GM12878 (cell line): ENCODE results near the gene CASQ1. TPM values are rescaled to one million over a fixed set of nuclear protein-coding genes. Genes with fewer than 3 reads are reported as not detected.

ENCODE experiments used
- ATAC-seq: fragments of 200-7000 bp; cut with Tn5 transposase; 3 replicates; pipeline ENCODE4 v1.9.1; 2020; ENCODE audit warnings: mild to moderate bottlenecking, moderate library complexity
- BruUV-seq: library from RNA; stranded (reverse); fragments of 400-500 nt; replicated peaks from 2 replicates; lab custom pipeline; 2021; lab: Mats Ljungman, UMichigan
- CTCF ChIA-PET: fragments of 300-600 bp; sonication (Branson Sonifier 250); formaldehyde crosslinking; extraction: SDS; loops from one replicate; lab custom pipeline; 2021; ENCODE audit warnings: inconsistent platforms; lab: Yijun Ruan, JAX
- POLR2A ChIA-PET: fragments of 350-600 bp; formaldehyde crosslinking; extraction: SDS; loops from one replicate; lab custom pipeline; 2021; ENCODE audit warnings: inconsistent platforms; lab: Charles Lee
- RAD21 ChIA-PET: fragments of 300-600 bp; sonication (Branson Sonifier 250); formaldehyde crosslinking; loops from one replicate; lab custom pipeline; 2023; ENCODE audit warnings: antibody characterized with exemption; ENCODE audit not compliant: unreplicated experiment; lab: Charles Lee
- SMC1A ChIA-PET: fragments of 300-600 bp; sonication (Branson Sonifier 250); formaldehyde crosslinking; loops from one replicate; lab custom pipeline; 2023; ENCODE audit not compliant: unreplicated experiment, uncharacterized antibody; lab: Charles Lee
- DNase-seq: peaks from one replicate; pipeline ENCODE4 v3.0.0-alpha.2; 2011; ENCODE audit warnings: low read depth, low spot score
- FAIRE-seq: peaks from 3 replicates; lab custom pipeline; 2011; peaks lifted over from hg19 to GRCh38; lab: Jason Lieb, UNC
- H2AFZ ChIP-seq: 2 replicates; pipeline ENCODE4 v1.6.0; 2011; ENCODE audit warnings: low read depth, low read length, control low read depth; ENCODE audit not compliant: control insufficient read depth
- H3K27ac ChIP-seq: 2 replicates; pipeline ENCODE4 v1.5.1; 2011; ENCODE audit warnings: control low read depth; ENCODE audit not compliant: control insufficient read depth, insufficient read depth
- H3K27me3 ChIP-seq, 2 experiments: replicated peaks in 1 of 2; 2 replicates each; pipeline versions ENCODE4 v1.6.0 to v1.6.1; 2011; ENCODE audit warnings: low read length in 1 of 2; ENCODE audit not compliant: control insufficient read depth in 2 of 2, insufficient read depth in 2 of 2
- H3K36me3 ChIP-seq, 2 experiments: 2 replicates each; pipeline ENCODE4 v1.5.1; 2011; ENCODE audit warnings: low read length in 1 of 2; ENCODE audit not compliant: control insufficient read depth in 2 of 2, insufficient read depth in 2 of 2
- H3K4me1 ChIP-seq: 2 replicates; pipeline ENCODE4 v1.6.1; 2011; ENCODE audit warnings: mild to moderate bottlenecking, low read length, moderate library complexity, mixed read lengths; ENCODE audit not compliant: control insufficient read depth, insufficient read depth
- H3K4me2 ChIP-seq: 2 replicates; pipeline ENCODE4 v1.6.0; 2011; ENCODE audit warnings: control low read depth; ENCODE audit not compliant: control insufficient read depth, insufficient read depth
- H3K4me3 ChIP-seq: fragments of 200-600 bp; sonication (generic); 2 replicates; pipeline ENCODE4 v1.5.1; 2016
- H3K79me2 ChIP-seq: 2 replicates; pipeline ENCODE4 v1.6.0; 2011; ENCODE audit warnings: low read length; ENCODE audit not compliant: control insufficient read depth, insufficient read depth
- H3K9ac ChIP-seq: 2 replicates; pipeline ENCODE4 v1.8.0; 2011; ENCODE audit warnings: low read length, control low read depth, mixed read lengths; ENCODE audit not compliant: control insufficient read depth, insufficient read depth
- H3K9me3 ChIP-seq: replicated peaks from 3 replicates; pipeline ENCODE4 v1.5.1; 2011; ENCODE audit warnings: mild to moderate bottlenecking, low read length; ENCODE audit not compliant: control insufficient read depth, insufficient read depth
- H4K20me1 ChIP-seq: 2 replicates; pipeline ENCODE4 v1.6.0; 2011; ENCODE audit not compliant: control insufficient read depth, insufficient read depth
- ATF7 ChIP-seq: fragments of 450-650 bp; IDR thresholded peaks from 2 replicates; pipeline ENCODE4 v1.6.1; 2016; ENCODE audit warnings: low read depth, mild to moderate bottlenecking
- CBX3 ChIP-seq: fragments of 200-600 bp; sonication (generic); IDR thresholded peaks from 2 replicates; pipeline ENCODE4 v1.6.1; 2016; ENCODE audit warnings: low read depth, borderline replicate concordance
- NFXL1 ChIP-seq: fragments of 450-650 bp; IDR thresholded peaks from 2 replicates; pipeline ENCODE4 v1.6.1; 2017; ENCODE audit warnings: antibody characterized with exemption, mild to moderate bottlenecking, borderline replicate concordance
- RELB ChIP-seq: fragments of 450-650 bp; IDR thresholded peaks from 2 replicates; pipeline ENCODE4 v1.6.1; 2017; ENCODE audit warnings: low read depth, mild to moderate bottlenecking, moderate library complexity
- SUPT20H ChIP-seq: IDR thresholded peaks from 2 replicates; pipeline ENCODE4 v1.6.1; 2011; ENCODE audit warnings: low read depth, mild to moderate bottlenecking, low read length, moderate library complexity, borderline replicate concordance; ENCODE audit not compliant: control insufficient read depth
- ZNF622 ChIP-seq: fragments of 450-650 bp; IDR thresholded peaks from 2 replicates; pipeline ENCODE4 v1.6.1; 2017; ENCODE audit warnings: mild to moderate bottlenecking, inconsistent platforms
- ZSCAN29 ChIP-seq: fragments of 450-650 bp; IDR thresholded peaks from 2 replicates; pipeline ENCODE4 v1.6.1; 2017; ENCODE audit warnings: mild to moderate bottlenecking, moderate library complexity
- WGBS: methylation state at CpG from one replicate; pipeline ENCODE4 v1.1.6; 2016; ENCODE audit warnings: low lambda C conversion rate; ENCODE audit not compliant: insufficient replicate concordance, insufficient coverage; ENCODE audit errors: missing lambda C conversion rate; 5-methylcytosine and 5-hydroxymethylcytosine counted together
- in situ Hi-C: fragments of 300-500 bp; cut with MboI; formaldehyde crosslinking; loops from 9 replicates; pipeline ENCODE4 v1.14.3; 2018; ENCODE audit warnings: mixed read lengths
- intact Hi-C: fragments of 100-400 bp; cut with micrococcal nuclease; formaldehyde crosslinking; loops from one replicate; pipeline ENCODE4 v1.14.2; 2022; ENCODE audit not compliant: unreplicated experiment
- polyA plus RNA-seq, 11 experiments: library from polyadenylated mRNA; depleted of rRNA in 4 of 11; unstranded in 6 of 11; stranded (reverse) in 5 of 11; fragments of >200 nt; fragmentation: Nextera tagmentation in 4 of 11; fragmentation: Illumina TruSeq in 1 of 11; extraction: Ambion mirVana in 4 of 11; extraction: Trizol in 1 of 11; gene quantifications; 1 replicate in 1 of 11; 2 replicates in 10 of 11; pipeline versions ENCODE4 v1.2.1 to v1.2.3, GENCODE V29; 2011 to 2016; ENCODE audit warnings: inconsistent platforms in 2 of 11, missing spikeins in 2 of 11, low read depth in 1 of 11
- total RNA-seq, 4 experiments: library from RNA; depleted of rRNA in 3 of 4; stranded (reverse); fragments of >200 nt in 3 of 4; fragmentation: Illumina TruSeq in 1 of 4; extraction: Trizol in 1 of 4; gene quantifications; 2 replicates each; pipeline versions ENCODE4 v1.2.1 to v1.2.3, GENCODE V29; 2013 to 2021
- TF ChIP-seq, protein P1 (sequence below): IDR thresholded peaks from 2 replicates; pipeline ENCODE4 v1.6.1; 2011; ENCODE audit warnings: low read depth, mild to moderate bottlenecking, low read length, moderate library complexity, borderline replicate concordance; ENCODE audit errors: extremely low read depth

CASQ1 gene
- total and polyA plus RNA-seq, 10 of the 15 experiments (the other 5 are each of a cell fraction or from before 2014, with no cell fraction given): 0.10 to 0.77 (median 0.34) TPM

GRCh38 chr1:160200786-160201185, 10.4 kb downstream of the CASQ1 start:
- Histone ChIP-seq H3K27me3 (no peaks in the 10 kb centered on the region), H3K4me1 (peaks cover 15% of the 10 kb centered on the region), H3K4me3 (no peak overlapping the region), H3K79me2 (peaks cover 5% of the 10 kb centered on the region), H3K27ac (no peak overlapping the region), H3K9me3 (no peaks in the 10 kb centered on the region), H2AFZ (no peak overlapping the region), H3K4me2 (no peak overlapping the region), H4K20me1 (no peaks in the 10 kb centered on the region), H3K9ac (no peak overlapping the region), H3K36me3 (no peaks in the 10 kb centered on the region)
- TF ChIP-seq ZSCAN29: no peak
- TF ChIP-seq, protein P1, sequence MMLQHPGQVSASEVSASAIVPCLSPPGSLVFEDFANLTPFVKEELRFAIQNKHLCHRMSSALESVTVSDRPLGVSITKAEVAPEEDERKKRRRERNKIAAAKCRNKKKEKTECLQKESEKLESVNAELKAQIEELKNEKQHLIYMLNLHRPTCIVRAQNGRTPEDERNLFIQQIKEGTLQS: no peak
- no peak for TF ChIP-seq SUPT20H
- TF ChIP-seq ZNF622: no peak
- TF ChIP-seq NFXL1: no peak
- no peak for TF ChIP-seq CBX3
- no peak for TF ChIP-seq RELB
- no peak for TF ChIP-seq ATF7
- BruUV-seq: no TSS peak
- SMC1A ChIA-PET: interaction anchor here (1.2 to 11.5 kb wide), 6 partner anchors 7 to 173 kb away, joined by 3 to 95 read pairs (median 14); no protein-coding TSS in a partner anchor
- CTCF ChIA-PET: interaction anchor here (0.9 to 8.9 kb wide), 7 partner anchors 8 to 176 kb away, joined by 3 to 89 read pairs (median 32); no protein-coding TSS in a partner anchor
- WGBS: 71% methylated on average over 4 of the region's 4 CpGs
- no peak for FAIRE-seq
- DNase-seq: no peak
- ATAC-seq: no peak
- RAD21 ChIA-PET: interaction anchor here (0.7 to 10.6 kb wide), 3 partner anchors 52 to 175 kb away, joined by 3 to 89 read pairs (median 8); no protein-coding TSS in a partner anchor
- intact Hi-C loops: no loop called here
- in situ Hi-C loops: no loop called here
- POLR2A ChIA-PET: interaction anchor here (2.0 kb wide), 1 partner anchor 60 kb away, joined by 6 read pairs; no protein-coding TSS in a partner anchor
